CD4-positive, alpha-beta T cell (primary cell): ENCODE data around the gene PHOSPHO1. TPM values are rescaled to one million over a fixed set of nuclear protein-coding genes. Genes with fewer than 3 reads are reported as not detected.

Experiments used
- ATAC-seq: fragments of 200-7000 bp; cut with Tn5 transposase; one replicate; pipeline ENCODE4 v1.10.0; 2022; ENCODE audit warnings: mild to moderate bottlenecking; ENCODE audit not compliant: poor library complexity
- CTCF ChIA-PET: fragments of 350-600 bp; sonication (Branson Sonifier 250); formaldehyde crosslinking; loops from one replicate; lab custom pipeline; 2021; ENCODE audit warnings: antibody characterized with exemption, inconsistent platforms; lab: Charles Lee
- POLR2A ChIA-PET: fragments of 350-600 bp; sonication (Branson Sonifier 250); formaldehyde crosslinking; loops from one replicate; lab custom pipeline; 2021; ENCODE audit warnings: antibody characterized with exemption, inconsistent platforms; lab: Charles Lee
- DNase-seq, 14 experiments: peaks; one replicate each; pipeline ENCODE4 v3.0.0-alpha.2; 2013 to 2020; ENCODE audit warnings: mixed read lengths in 2 of 14
- H3K27ac ChIP-seq, 2 donors: one replicate each; pipeline versions ENCODE4 v1.5.1 to v1.7.0; 2013; ENCODE audit warnings: low read length in 2 of 2, low read depth in 1 of 2, mild to moderate bottlenecking in 1 of 2
- H3K27me3 ChIP-seq, 2 experiments: 1 replicate in 1 of 2; 2 replicates in 1 of 2; pipeline versions ENCODE4 v1.6.1 to v1.7.0; 2013; ENCODE audit warnings: low read length in 2 of 2, control low read depth in 1 of 2, mild to moderate bottlenecking in 1 of 2, moderate library complexity in 1 of 2; ENCODE audit not compliant: insufficient read depth in 2 of 2, control insufficient read depth in 1 of 2
- H3K36me3 ChIP-seq: one replicate; pipeline ENCODE4 v1.6.1; 2013; ENCODE audit warnings: low read length, control low read depth; ENCODE audit not compliant: insufficient read depth
- H3K4me1 ChIP-seq: one replicate; pipeline ENCODE4 v1.6.1; 2013; ENCODE audit warnings: low read length, control low read depth; ENCODE audit not compliant: insufficient read depth
- H3K4me3 ChIP-seq: one replicate; pipeline ENCODE4 v1.5.1; 2013; ENCODE audit warnings: mild to moderate bottlenecking, low read length, moderate library complexity
- H3K9me3 ChIP-seq, 2 experiments: 1 replicate in 1 of 2; 2 replicates in 1 of 2; pipeline versions ENCODE4 v1.6.1 to v1.7.0; 2013; ENCODE audit warnings: low read length in 2 of 2, mild to moderate bottlenecking in 2 of 2, control low read depth in 1 of 2, moderate library complexity in 1 of 2; ENCODE audit not compliant: control insufficient read depth in 1 of 2, insufficient read depth in 1 of 2
- H3K27ac Mint-ChIP-seq: one replicate; pipeline ENCODE4 v1.8.0; 2020; ENCODE audit warnings: mixed read lengths
- H3K27me3 Mint-ChIP-seq: one replicate; pipeline ENCODE4 v1.8.0; 2021; ENCODE audit warnings: mixed read lengths
- H3K36me3 Mint-ChIP-seq: one replicate; pipeline ENCODE4 v1.8.0; 2021; ENCODE audit warnings: low read depth, mixed read lengths
- H3K4me1 Mint-ChIP-seq: one replicate; pipeline ENCODE4 v1.8.0; 2021; ENCODE audit warnings: low read depth, mixed read lengths
- H3K4me3 Mint-ChIP-seq: one replicate; pipeline ENCODE4 v1.8.0; 2020; ENCODE audit warnings: mild to moderate bottlenecking, mixed read lengths
- H3K9me3 Mint-ChIP-seq: one replicate; pipeline ENCODE4 v1.8.0; 2020; ENCODE audit warnings: mixed read lengths
- CTCF ChIP-seq: fragments of 200-600 bp; IDR thresholded peaks from one replicate; pipeline ENCODE4 v1.8.0; 2022; ENCODE audit warnings: antibody characterized with exemption, mild to moderate bottlenecking
- intact Hi-C, 2 experiments: fragments of 100-400 bp; cut with DNase I in 1 of 2; cut with micrococcal nuclease in 1 of 2; formaldehyde crosslinking; loops; one replicate each; pipeline versions ENCODE4 v1.15.1 to v1.9.0; 2023 to 2025; cut with DNase I, micrococcal nuclease
- total RNA-seq, 174 experiments: library from RNA in 2 of 174; stranded (reverse) in 2 of 174; gene quantifications; one replicate each; pipeline ENCODE4 v1.2.3 and lab custom pipeline; 2021 to 2026

PHOSPHO1 gene
- total RNA-seq, 2 experiments from 2014 or later, result not detected

GRCh38 chr17:49249890-49250522 lies 19.4 kb upstream of the PHOSPHO1 start:
- H3K4me3 Mint-ChIP-seq, result no peak overlapping the region
- no peak for ATAC-seq
- DNase-seq, result no peak
- no peak overlapping the region for H3K27ac Mint-ChIP-seq
- no peaks in the 10 kb centered on the region for H3K9me3 ChIP-seq
- H3K4me3 ChIP-seq, result no peak overlapping the region
- H3K27me3 ChIP-seq, result peaks cover 0 to 3% of the 10 kb centered on the region in 2 experiments
- no peaks in the 10 kb centered on the region for H3K9me3 Mint-ChIP-seq
- ChIA-PET POLR2A (no interaction called here), CTCF (interaction anchor here (0.7 kb wide), 1 partner anchor 513 kb away, joined by 3 read pairs; no protein-coding TSS in a partner anchor)
- no peaks in the 10 kb centered on the region for H3K36me3 ChIP-seq
- H3K27me3 Mint-ChIP-seq, result peaks cover 13% of the 10 kb centered on the region
- no peaks in the 10 kb centered on the region for H3K4me1 ChIP-seq
- intact Hi-C loops, result no loop called here
- H3K27ac ChIP-seq, result no peak overlapping the region
- H3K4me1 Mint-ChIP-seq, result no peaks in the 10 kb centered on the region
- no peak for TF ChIP-seq CTCF
- H3K36me3 Mint-ChIP-seq, result no peaks in the 10 kb centered on the region

GRCh38 chr17:49249292-49249794 lies 18.8 kb upstream of the PHOSPHO1 start:
- ChIA-PET CTCF (no interaction called here), POLR2A (no interaction called here)
- H3K4me1 Mint-ChIP-seq, result no peaks in the 10 kb centered on the region
- Histone ChIP-seq H3K27me3 (peaks cover 0 to 3% of the 10 kb centered on the region in 2 experiments), H3K9me3 (no peaks in the 10 kb centered on the region), H3K36me3 (no peaks in the 10 kb centered on the region), H3K27ac (no peak overlapping the region), H3K4me1 (no peaks in the 10 kb centered on the region), H3K4me3 (no peak overlapping the region)
- no peak for DNase-seq
- H3K27ac Mint-ChIP-seq, result no peak overlapping the region
- no peaks in the 10 kb centered on the region for H3K36me3 Mint-ChIP-seq
- no peaks in the 10 kb centered on the region for H3K9me3 Mint-ChIP-seq
- H3K27me3 Mint-ChIP-seq, result peaks cover 17% of the 10 kb centered on the region
- intact Hi-C loops, result no loop called here
- ATAC-seq, result no peak
- H3K4me3 Mint-ChIP-seq, result no peak overlapping the region
- TF ChIP-seq CTCF, result no peak

- Mint-ChIP-seq H3K4me3 (no peak overlapping the region), H3K27ac (no peak overlapping the region), H3K4me1 (no peaks in the 10 kb centered on the region), H3K9me3 (no peaks in the 10 kb centered on the region), H3K36me3 (no peaks in the 10 kb centered on the region), H3K27me3 (peaks cover 17% of the 10 kb centered on the region)
- Histone ChIP-seq H3K27me3 (peaks cover 0 to 3% of the 10 kb centered on the region in 2 experiments), H3K4me1 (no peaks in the 10 kb centered on the region), H3K4me3 (no peak overlapping the region), H3K27ac (no peak overlapping the region), H3K36me3 (no peaks in the 10 kb centered on the region), H3K9me3 (no peaks in the 10 kb centered on the region)
- intact Hi-C loops, result no loop called here
- no peak for DNase-seq
- no peak for ATAC-seq
- ChIA-PET CTCF (no interaction called here), POLR2A (interaction anchor here (0.6 kb wide), 1 partner anchor 389 kb away, joined by 3 read pairs; no protein-coding TSS in a partner anchor)
- TF ChIP-seq CTCF, result no peak
Observed at GRCh38 chr17:49247944-49248343, 17.4 kb upstream of the PHOSPHO1 start.
